ENCODE measurements around the gene INSL4. TPM values are rescaled to one million over a fixed set of nuclear protein-coding genes. Genes with fewer than 3 reads are reported as not detected.

The INSL4 gene
- total RNA-seq = not detected

DNA sequence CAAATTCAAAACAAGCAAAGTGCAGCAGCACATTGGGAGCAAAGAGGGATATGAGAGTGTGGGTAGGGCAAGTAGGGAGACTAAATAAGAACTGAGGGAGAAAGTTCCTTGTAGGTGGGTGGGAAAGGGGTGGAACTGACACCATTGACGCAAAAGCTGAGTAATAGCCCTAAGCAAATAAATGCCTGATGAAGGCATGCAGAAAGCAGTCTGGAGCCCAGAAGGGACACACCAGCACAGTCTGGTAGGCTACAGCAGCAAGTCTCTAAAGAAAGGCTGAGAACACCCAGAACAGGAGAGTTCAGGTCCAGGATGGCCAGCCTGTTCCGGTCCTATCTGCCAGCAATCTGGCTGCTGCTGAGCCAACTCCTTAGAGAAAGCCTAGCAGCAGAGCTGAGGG is at the start of gene INSL4:
Gene INSL4, plus strand, starts transcription at position 208 of the 400 bp plus-strand sequence. Its CDS starts 105 bp downstream, at position 313.

DNA sequence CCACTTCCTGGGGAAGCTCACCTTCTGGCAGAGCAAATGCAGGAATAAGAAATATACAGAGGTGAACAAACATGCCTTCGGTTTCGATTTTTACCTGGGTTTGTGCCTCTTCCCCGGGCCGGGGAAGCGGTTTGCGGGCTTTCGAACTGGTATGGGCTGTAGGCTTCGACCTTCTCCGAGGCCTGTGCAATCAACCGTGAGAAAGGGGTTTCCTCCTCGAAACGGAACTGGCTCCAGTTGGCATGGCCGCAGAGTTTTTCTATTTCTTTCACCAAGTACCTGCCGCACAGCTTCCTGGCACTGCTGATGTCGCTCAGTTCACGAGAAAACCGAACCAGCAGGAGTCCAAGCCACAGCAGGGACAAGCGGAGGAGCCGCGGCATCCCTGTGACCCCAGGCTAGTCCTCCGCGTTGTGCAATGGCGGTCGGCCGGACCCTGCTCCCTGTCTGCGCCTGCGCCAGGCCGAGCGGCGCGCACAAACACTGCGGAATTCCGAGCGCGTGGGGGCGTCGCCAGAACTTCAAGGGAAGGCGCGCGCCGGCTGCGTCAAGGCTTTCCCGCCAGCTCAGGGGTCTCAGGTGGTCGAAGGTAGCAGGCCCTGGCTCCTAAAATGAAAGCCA is 45.9 kb upstream of the INSL4 start, which contains the start of gene INSL6:
Gene INSL6, minus strand, starts transcription at position 420 of the 621 bp plus-strand sequence. Its CDS starts 37 bp downstream, at position 383.

Other genes with a start within 250 kb of the INSL4 start
- 33.5 TPM for gene JAK2, start 246.1 kb upstream of the INSL4 start, total RNA-seq
- not detected for gene INSL6, start 45.8 kb upstream of the INSL4 start, total RNA-seq
- gene RLN2, start 73.3 kb downstream of the INSL4 start, total RNA-seq = not detected
- gene RLN1, start 108.5 kb downstream of the INSL4 start, total RNA-seq = 0.82 TPM
- gene PLGRKT, start 206.5 kb downstream of the INSL4 start, total RNA-seq = 26.7 TPM
- 1.4 TPM for gene CD274, start 219.1 kb downstream of the INSL4 start, total RNA-seq